ENCODE data around the gene TMEM267. TPM values are rescaled to one million over a fixed set of nuclear protein-coding genes. Genes with fewer than 3 reads are reported as not detected.

TMEM267 gene
- total RNA-seq, 2 experiments from 2014 or later: 7.1 to 9.6 TPM

- Mint-ChIP-seq H3K4me3 (no peak overlapping the region), H3K4me1 (ENCODE audit: low read depth) (no peaks in the 10 kb centered on the region), H3K9me3 (peaks cover 5% of the 10 kb centered on the region), H3K27me3 (no peaks in the 10 kb centered on the region), H3K27ac (no peak overlapping the region), H3K36me3 (ENCODE audit: low read depth) (peaks cover 6% of the 10 kb centered on the region)
- no peak overlapping the region for H3K27ac ChIP-seq (ENCODE audit: low read depth in 1 of 2, low read length in 2 of 2)
- TF ChIP-seq CTCF (IDR thresholded peaks at IDR 0.05): no peak
- H3K36me3 ChIP-seq (ENCODE audit: insufficient read depth, low read length): no peaks in the 10 kb centered on the region
- no peaks in the 10 kb centered on the region for H3K4me1 ChIP-seq (ENCODE audit: insufficient read depth, low read length)
- DNase-seq (no peak), ATAC-seq (ENCODE audit: poor library complexity) (no peak)
- intact Hi-C loops (cut with DNase I, micrococcal nuclease): no loop called here
- H3K9me3 ChIP-seq (ENCODE audit: control insufficient read depth in 1 of 2, insufficient read depth in 1 of 2, low read length in 2 of 2): peaks cover 8% of the 10 kb centered on the region in 2 experiments
- H3K27me3 ChIP-seq (ENCODE audit: control insufficient read depth in 1 of 2, insufficient read depth in 2 of 2, low read length in 2 of 2): no peaks in the 10 kb centered on the region
- H3K4me3 ChIP-seq (ENCODE audit: low read length): no peak overlapping the region
- ChIA-PET CTCF (interaction anchor here (0.6 kb wide), 1 partner anchor 11 kb away, joined by 3 read pairs; no protein-coding TSS in a partner anchor), POLR2A (interaction anchor here (1.2 kb wide), 1 partner anchor 51 kb away, joined by 3 read pairs; the partner anchor contains the start of gene TMEM267)
These were observed 50.3 kb downstream of the TMEM267 start for GRCh38 chr5:43433382-43433781.

- no peak overlapping the region for H3K4me3 Mint-ChIP-seq
- Histone ChIP-seq H3K27me3 (ENCODE audit: control insufficient read depth in 1 of 2, insufficient read depth in 2 of 2, low read length in 2 of 2) (no peaks in the 10 kb centered on the region), H3K36me3 (ENCODE audit: insufficient read depth, low read length) (no peaks in the 10 kb centered on the region), H3K9me3 (ENCODE audit: control insufficient read depth in 1 of 2, insufficient read depth in 1 of 2, low read length in 2 of 2) (peaks cover 1 to 6% of the 10 kb centered on the region in 2 experiments), H3K27ac (ENCODE audit: low read depth in 1 of 2, low read length in 2 of 2) (no peak overlapping the region), H3K4me3 (ENCODE audit: low read length) (no peak overlapping the region), H3K4me1 (ENCODE audit: insufficient read depth, low read length) (no peaks in the 10 kb centered on the region)
- POLR2A ChIA-PET: interaction anchor here (1.2 kb wide), 1 partner anchor 51 kb away, joined by 3 read pairs; the partner anchor contains the start of gene TMEM267
- H3K4me1 Mint-ChIP-seq (ENCODE audit: low read depth): no peaks in the 10 kb centered on the region
- H3K27me3 Mint-ChIP-seq: no peaks in the 10 kb centered on the region
- CTCF ChIA-PET: interaction anchor here (0.6 kb wide), 1 partner anchor 10 kb away, joined by 3 read pairs; no protein-coding TSS in a partner anchor
- H3K27ac Mint-ChIP-seq: no peak overlapping the region
- no peak for TF ChIP-seq CTCF (IDR thresholded peaks at IDR 0.05)
- no peak for DNase-seq
- no peak for ATAC-seq (ENCODE audit: poor library complexity)
- no peaks in the 10 kb centered on the region for H3K9me3 Mint-ChIP-seq
- no peaks in the 10 kb centered on the region for H3K36me3 Mint-ChIP-seq (ENCODE audit: low read depth)
- intact Hi-C loops (cut with DNase I, micrococcal nuclease): no loop called here
These were observed 50.9 kb downstream of the TMEM267 start for GRCh38 chr5:43432486-43433375.

- no peak overlapping the region for H3K27ac ChIP-seq (ENCODE audit: low read depth in 1 of 2, low read length in 2 of 2)
- H3K4me1 ChIP-seq (ENCODE audit: insufficient read depth, low read length): no peaks in the 10 kb centered on the region
- no peak overlapping the region for H3K4me3 ChIP-seq (ENCODE audit: low read length)
- H3K27ac Mint-ChIP-seq: no peak overlapping the region
- H3K36me3 ChIP-seq (ENCODE audit: insufficient read depth, low read length): no peaks in the 10 kb centered on the region
- DNase-seq: no peak
- no peaks in the 10 kb centered on the region for H3K4me1 Mint-ChIP-seq (ENCODE audit: low read depth)
- no peaks in the 10 kb centered on the region for H3K27me3 ChIP-seq (ENCODE audit: control insufficient read depth in 1 of 2, insufficient read depth in 2 of 2, low read length in 2 of 2)
- intact Hi-C loops (cut with DNase I, micrococcal nuclease): no loop called here
- ChIA-PET CTCF (no interaction called here), POLR2A (no interaction called here)
- TF ChIP-seq CTCF (IDR thresholded peaks at IDR 0.05): no peak
- H3K27me3 Mint-ChIP-seq: no peaks in the 10 kb centered on the region
- ATAC-seq (ENCODE audit: poor library complexity): no peak
- no peaks in the 10 kb centered on the region for H3K36me3 Mint-ChIP-seq (ENCODE audit: low read depth)
- no peaks in the 10 kb centered on the region for H3K9me3 ChIP-seq (ENCODE audit: control insufficient read depth in 1 of 2, insufficient read depth in 1 of 2, low read length in 2 of 2)
- H3K9me3 Mint-ChIP-seq: no peaks in the 10 kb centered on the region
- no peak overlapping the region for H3K4me3 Mint-ChIP-seq
These were observed 54.0 kb downstream of the TMEM267 start for GRCh38 chr5:43429706-43430105.
